ENCODE measurements around the gene CDR2. TPM values are rescaled to one million over a fixed set of nuclear protein-coding genes. Genes with fewer than 3 reads are reported as not detected.

Gene CDR2
- total RNA-seq, 4 donors from 2014 or later, result 10.7 to 37.1 (median 21.6) TPM

- DNase-seq (ENCODE audit: low spot score in 2 of 2), result no peak
- Histone ChIP-seq H3K9me3 (no peaks in the 10 kb centered on the region), H3K27ac (no peak overlapping the region), H3K27me3 (no peaks in the 10 kb centered on the region), H3K4me3 (no peak overlapping the region), H3K4me1 (no peaks in the 10 kb centered on the region), H3K36me3 (peaks cover 66% of the 10 kb centered on the region)
- no peak for TF ChIP-seq CTCF (IDR thresholded peaks at IDR 0.05)
- no peak for TF ChIP-seq EP300 (IDR thresholded peaks at IDR 0.05)
- no peak for TF ChIP-seq POLR2A (IDR thresholded peaks at IDR 0.05)
- no peak for TF ChIP-seq POLR2AphosphoS5 (IDR thresholded peaks at IDR 0.05)
- WGBS, result 86% methylated on average over 6 of the region's 6 CpGs
Measured at GRCh38 chr16:22333457-22333994, 40.9 kb downstream of the CDR2 start.

GRCh38 chr16:22330326-22330725 is 44.1 kb downstream of the CDR2 start:
- WGBS, result 77% methylated on average over 4 of the region's 4 CpGs
- Histone ChIP-seq H3K4me1 (no peaks in the 10 kb centered on the region), H3K36me3 (peaks cover 88% of the 10 kb centered on the region), H3K27me3 (no peaks in the 10 kb centered on the region), H3K27ac (no peak overlapping the region), H3K9me3 (no peaks in the 10 kb centered on the region), H3K4me3 (no peak overlapping the region)
- DNase-seq (ENCODE audit: low spot score in 2 of 2), result no peak
- no peak for TF ChIP-seq POLR2A (IDR thresholded peaks at IDR 0.05)
- TF ChIP-seq CTCF (IDR thresholded peaks at IDR 0.05), result no peak
- TF ChIP-seq EP300 (IDR thresholded peaks at IDR 0.05), result no peak
- no peak for TF ChIP-seq POLR2AphosphoS5 (IDR thresholded peaks at IDR 0.05)

- Histone ChIP-seq H3K36me3 (peaks cover 89% of the 10 kb centered on the region), H3K27ac (no peak overlapping the region), H3K4me1 (no peaks in the 10 kb centered on the region), H3K27me3 (no peaks in the 10 kb centered on the region), H3K4me3 (no peak overlapping the region), H3K9me3 (no peaks in the 10 kb centered on the region)
- WGBS, result 93% methylated on average over 9 of the region's 9 CpGs
- no peak for DNase-seq (ENCODE audit: low spot score in 2 of 2)
- no peak for TF ChIP-seq POLR2A (IDR thresholded peaks at IDR 0.05)
- TF ChIP-seq CTCF (IDR thresholded peaks at IDR 0.05), result no peak
Measured at GRCh38 chr16:22329199-22329695, 45.2 kb downstream of the CDR2 start.

- 73% methylated on average over 8 of the region's 10 CpGs for WGBS
- Histone ChIP-seq H3K4me3 (no peak overlapping the region), H3K36me3 (peaks cover 89% of the 10 kb centered on the region)
Measured at GRCh38 chr16:22328081-22328725, 46.2 kb downstream of the CDR2 start.

GRCh38 chr16:22327446-22327775 is 47.0 kb downstream of the CDR2 start:
- H3K27me3 ChIP-seq, result no peaks in the 10 kb centered on the region
- H3K4me1 ChIP-seq, result no peaks in the 10 kb centered on the region
- H3K36me3 ChIP-seq, result peaks cover 89% of the 10 kb centered on the region
- H3K27ac ChIP-seq, result no peak overlapping the region
- TF ChIP-seq CTCF (IDR thresholded peaks at IDR 0.05) (no peak), EP300 (IDR thresholded peaks at IDR 0.05) (no peak), POLR2AphosphoS5 (IDR thresholded peaks at IDR 0.05) (no peak), POLR2A (IDR thresholded peaks at IDR 0.05) (no peak)
- no peaks in the 10 kb centered on the region for H3K9me3 ChIP-seq
- DNase-seq (ENCODE audit: low spot score in 2 of 2), result no peak
- 87% methylated on average over 5 of the region's 6 CpGs for WGBS
- H3K4me3 ChIP-seq, result no peak overlapping the region

More at GRCh38 chr16:22328081-22328725, 46.2 kb downstream of the CDR2 start:
- no peak for DNase-seq (ENCODE audit: low spot score in 2 of 2)
- Histone ChIP-seq H3K9me3 (no peaks in the 10 kb centered on the region), H3K4me1 (no peaks in the 10 kb centered on the region), H3K27me3 (no peaks in the 10 kb centered on the region), H3K27ac (no peak overlapping the region)
- TF ChIP-seq POLR2A (IDR thresholded peaks at IDR 0.05), result no peak
- no peak for TF ChIP-seq CTCF (IDR thresholded peaks at IDR 0.05)

Data from suprapubic skin (tissue), 4 donors.